Kidney epithelial cell (primary cell): ENCODE measurements around the gene ADGRL1. TPM values are rescaled to one million over a fixed set of nuclear protein-coding genes. Genes with fewer than 3 reads are reported as not detected.
A peak's percentile ranks its signal among the peaks of the same experiment; 100 is the strongest.

Experiments used
- DNase-seq: peaks from one replicate; pipeline ENCODE4 v3.0.0-alpha.2; 2010; ENCODE audit warnings: low read depth
- H3K27me3 ChIP-seq: 2 replicates; pipeline ENCODE4 v1.6.0; 2011; ENCODE audit warnings: low read length; ENCODE audit not compliant: control insufficient read depth, insufficient read depth
- H3K36me3 ChIP-seq: 2 replicates; pipeline ENCODE4 v1.5.1; 2011; ENCODE audit warnings: low read length; ENCODE audit not compliant: control insufficient read depth, insufficient read depth
- H3K4me3 ChIP-seq: 2 replicates; pipeline ENCODE4 v1.5.1; 2011; ENCODE audit warnings: low read depth, mild to moderate bottlenecking, control low read depth, low read length
- CTCF ChIP-seq: IDR thresholded peaks from 2 replicates; pipeline ENCODE4 v1.5.1; 2011; ENCODE audit warnings: mild to moderate bottlenecking, moderate library complexity, low read length, control low read depth, inconsistent platforms; ENCODE audit not compliant: insufficient read depth, poor library complexity, severe bottlenecking
- total RNA-seq: library from RNA; depleted of rRNA; stranded (reverse); fragments of >200 nt; gene quantifications from 2 replicates; pipeline ENCODE4 v1.2.3, GENCODE V29; 2015

ADGRL1 gene
- total RNA-seq, 1 donor from 2014 or later = 15.0 TPM

GRCh38 chr19:14115756-14116155 is 90.2 kb downstream of the ADGRL1 start:
- Histone ChIP-seq H3K27me3 (no peaks in the 10 kb centered on the region), H3K4me3 (no peak overlapping the region), H3K36me3 (no peaks in the 10 kb centered on the region)
- no peak for TF ChIP-seq CTCF
- DNase-seq = no peak

DNA sequence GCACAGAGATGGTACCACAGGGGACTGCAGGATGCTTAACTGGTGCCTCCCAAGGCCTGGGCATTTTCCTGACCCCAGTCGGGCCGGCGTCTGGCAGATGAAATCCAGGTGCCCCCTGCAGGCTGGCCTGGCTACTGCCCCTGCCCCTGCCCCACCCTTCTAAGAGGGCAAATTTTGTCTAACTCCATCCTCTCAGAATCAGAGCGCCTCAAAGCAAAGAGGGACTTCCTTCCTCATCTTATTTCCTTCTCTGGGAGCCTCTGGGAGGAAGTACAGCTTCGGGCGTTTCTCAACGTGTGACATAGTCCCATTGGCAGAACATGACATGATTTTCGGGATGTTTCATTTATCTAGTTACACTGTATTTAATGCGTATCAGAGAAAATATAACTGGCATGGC is 91.1 kb downstream of the ADGRL1 start:
- no peaks in the 10 kb centered on the region for H3K36me3 ChIP-seq
- peak; percentile 54 for TF ChIP-seq CTCF
- no peak for DNase-seq
- H3K27me3 ChIP-seq = no peaks in the 10 kb centered on the region
- no peak overlapping the region for H3K4me3 ChIP-seq

DNA sequence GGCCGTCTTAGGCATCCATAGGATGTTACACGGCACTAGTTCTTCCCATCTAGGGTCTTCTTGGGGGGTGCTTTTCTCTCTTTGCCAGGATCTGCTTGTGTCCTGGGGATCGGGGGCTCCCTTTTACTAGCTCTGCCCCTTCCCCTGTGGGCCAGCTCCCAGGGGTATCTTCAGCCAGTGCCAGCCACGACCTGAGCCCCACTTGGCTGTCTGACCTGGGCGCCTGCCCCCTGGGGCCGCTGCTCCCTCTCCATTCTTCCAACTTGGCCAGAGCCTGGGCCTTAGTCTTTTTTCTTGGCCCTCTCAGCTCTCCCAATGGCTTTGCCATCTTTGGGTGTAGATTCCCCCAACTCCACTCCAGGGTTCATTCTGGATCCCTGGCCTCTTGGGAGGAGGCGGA is 91.5 kb downstream of the ADGRL1 start:
- no peaks in the 10 kb centered on the region for H3K36me3 ChIP-seq

DNA sequence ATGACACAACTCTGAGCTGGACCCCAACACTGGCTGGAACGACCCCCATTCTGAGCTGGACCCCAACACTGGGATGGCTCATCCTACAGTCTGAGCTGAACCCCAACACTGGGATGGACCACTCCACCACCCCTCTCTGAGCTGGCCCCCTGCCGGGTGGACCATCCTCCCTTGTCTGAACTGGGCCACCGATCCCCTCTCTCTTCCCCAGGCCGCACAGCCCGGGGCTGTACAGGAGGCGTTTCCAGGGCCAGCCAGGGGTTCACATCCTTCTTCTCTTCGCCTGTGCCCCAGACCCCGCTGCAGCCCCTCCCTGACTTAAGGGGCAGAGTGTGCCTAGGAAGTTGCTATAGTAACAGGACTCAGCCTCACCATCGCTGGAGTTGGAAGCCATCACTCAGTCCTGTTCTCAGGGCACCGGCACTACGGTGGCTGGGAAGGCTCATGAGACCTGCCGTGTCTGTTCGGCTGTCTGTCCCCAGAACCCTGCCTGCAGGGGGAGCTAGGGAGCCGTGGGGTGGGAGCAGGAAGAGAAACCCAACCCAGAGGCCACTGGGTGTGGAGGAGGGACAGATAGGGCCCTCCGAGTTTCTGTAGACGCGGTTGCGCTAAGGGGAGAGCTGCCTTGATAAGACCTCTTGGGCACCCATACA is 92.1 kb downstream of the ADGRL1 start:
- DNase-seq = no peak
- H3K27me3 ChIP-seq = no peaks in the 10 kb centered on the region
- peak; percentile 30 for TF ChIP-seq CTCF
- no peak overlapping the region for H3K4me3 ChIP-seq
- H3K36me3 ChIP-seq = no peaks in the 10 kb centered on the region

More for the DNA sequence above, 91.5 kb downstream of the ADGRL1 start:
- TF ChIP-seq CTCF = no peak
- H3K27me3 ChIP-seq = no peaks in the 10 kb centered on the region
- no peak overlapping the region for H3K4me3 ChIP-seq
- no peak for DNase-seq

- H3K27me3 ChIP-seq = no peaks in the 10 kb centered on the region
- TF ChIP-seq CTCF = no peak
- no peak overlapping the region for H3K4me3 ChIP-seq
- no peak for DNase-seq
- H3K36me3 ChIP-seq = no peaks in the 10 kb centered on the region
Measured at GRCh38 chr19:14112809-14113385, 93.1 kb downstream of the ADGRL1 start.
